ENCODE data around the gene MAGOH.

The MAGOH gene

DNA sequence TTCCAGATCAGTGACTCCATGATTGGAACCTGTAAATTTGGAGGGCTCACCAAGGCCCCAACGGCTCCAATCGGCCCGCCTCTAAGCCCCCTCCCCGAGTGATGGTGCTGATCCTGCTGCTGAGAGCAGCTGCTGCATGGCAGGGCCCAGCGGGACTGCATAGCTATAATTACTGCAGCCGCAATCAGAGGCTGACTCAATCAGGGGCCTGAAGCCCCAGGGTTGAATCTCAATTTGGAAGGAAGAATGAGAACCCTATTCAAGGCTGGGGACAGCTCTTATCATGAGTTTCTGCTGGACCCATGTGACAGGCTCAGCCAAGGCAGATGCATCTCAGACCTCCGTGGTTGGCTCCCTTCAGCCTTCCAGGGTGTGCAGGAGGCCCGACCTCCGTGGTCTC lies 42.8 kb upstream of the MAGOH start:
- DNase-seq (ENCODE audit: low read depth), result no peak
- TF ChIP-seq, protein P1, sequence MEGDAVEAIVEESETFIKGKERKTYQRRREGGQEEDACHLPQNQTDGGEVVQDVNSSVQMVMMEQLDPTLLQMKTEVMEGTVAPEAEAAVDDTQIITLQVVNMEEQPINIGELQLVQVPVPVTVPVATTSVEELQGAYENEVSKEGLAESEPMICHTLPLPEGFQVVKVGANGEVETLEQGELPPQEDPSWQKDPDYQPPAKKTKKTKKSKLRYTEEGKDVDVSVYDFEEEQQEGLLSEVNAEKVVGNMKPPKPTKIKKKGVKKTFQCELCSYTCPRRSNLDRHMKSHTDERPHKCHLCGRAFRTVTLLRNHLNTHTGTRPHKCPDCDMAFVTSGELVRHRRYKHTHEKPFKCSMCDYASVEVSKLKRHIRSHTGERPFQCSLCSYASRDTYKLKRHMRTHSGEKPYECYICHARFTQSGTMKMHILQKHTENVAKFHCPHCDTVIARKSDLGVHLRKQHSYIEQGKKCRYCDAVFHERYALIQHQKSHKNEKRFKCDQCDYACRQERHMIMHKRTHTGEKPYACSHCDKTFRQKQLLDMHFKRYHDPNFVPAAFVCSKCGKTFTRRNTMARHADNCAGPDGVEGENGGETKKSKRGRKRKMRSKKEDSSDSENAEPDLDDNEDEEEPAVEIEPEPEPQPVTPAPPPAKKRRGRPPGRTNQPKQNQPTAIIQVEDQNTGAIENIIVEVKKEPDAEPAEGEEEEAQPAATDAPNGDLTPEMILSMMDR (IDR thresholded peaks at IDR 0.05; ENCODE audit: low read depth, low read length, missing control alignments), result no peak
- no peak overlapping the region for H3K4me3 ChIP-seq (ENCODE audit: low read depth, low read length)
- in situ Hi-C loops (cut with HindIII; ENCODE audit: low sequenced_read_pairs), result no loop called here

DNA sequence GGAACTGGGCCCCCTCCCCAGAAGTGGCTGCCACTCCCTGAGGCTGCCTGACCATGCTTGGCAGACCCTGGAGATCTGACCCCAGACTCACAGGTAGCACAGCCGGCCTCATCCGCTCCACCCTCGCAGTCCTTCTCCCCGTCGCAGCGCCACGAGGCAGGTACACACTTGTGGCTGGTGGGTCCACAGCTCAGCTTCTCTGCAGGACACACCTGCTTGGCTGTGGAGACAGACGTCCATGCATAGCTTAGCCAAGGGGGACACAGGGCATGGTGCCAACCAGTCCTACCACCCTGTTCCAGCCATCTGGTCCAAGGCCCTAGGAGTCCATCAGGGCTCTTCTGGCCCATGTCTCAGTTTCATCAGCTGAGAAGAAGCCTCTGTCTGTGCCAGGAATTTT lies 42.2 kb upstream of the MAGOH start:
- H3K4me3 ChIP-seq (ENCODE audit: low read depth, low read length), result no peak overlapping the region
- in situ Hi-C loops (cut with HindIII; ENCODE audit: low sequenced_read_pairs), result no loop called here
- DNase-seq (ENCODE audit: low read depth), result no peak
- TF ChIP-seq, protein P1 (IDR thresholded peaks at IDR 0.05; ENCODE audit: low read depth, low read length, missing control alignments), result no peak

DNA sequence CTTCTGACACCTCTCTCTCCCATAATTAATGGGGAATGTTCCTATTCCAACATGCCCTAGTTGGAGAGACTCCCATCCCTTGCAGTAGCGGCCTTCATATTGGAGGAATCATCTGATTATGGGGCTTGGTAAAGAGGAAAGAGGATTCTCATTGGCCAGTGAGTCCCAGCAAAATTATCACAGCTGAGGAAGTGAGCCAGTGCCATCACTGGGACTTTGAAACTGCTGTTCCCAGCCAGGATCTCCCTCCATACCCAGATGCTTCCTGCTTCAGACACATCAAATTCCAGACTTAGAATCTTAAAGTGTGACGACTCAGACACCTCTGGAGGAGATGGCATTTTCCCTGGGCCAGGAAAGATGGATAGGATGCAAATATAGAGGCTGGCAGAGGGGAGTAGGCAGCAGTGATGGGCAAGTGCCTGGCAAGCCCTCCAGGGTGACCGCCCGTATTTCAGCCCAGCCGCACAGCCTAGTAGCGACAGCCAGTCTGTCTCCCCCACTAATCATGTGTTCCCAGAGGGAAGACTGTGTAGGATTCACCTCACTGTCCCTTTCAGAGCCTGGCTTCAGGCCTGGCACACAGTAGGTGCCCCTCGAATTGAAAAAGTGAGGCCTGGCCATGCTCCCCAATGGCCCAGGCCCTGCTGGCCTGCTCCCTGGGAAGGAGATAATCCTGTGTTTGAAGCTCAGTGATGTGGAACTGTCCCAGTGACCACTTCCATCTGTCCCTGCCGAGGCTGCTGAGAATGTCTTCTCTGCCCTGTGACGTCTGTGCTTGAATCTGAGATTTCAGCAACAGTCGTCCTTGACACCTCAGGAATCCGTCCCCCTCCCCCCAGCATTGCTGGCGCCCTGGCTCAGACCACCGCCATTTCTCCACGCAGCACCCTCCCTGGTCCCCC lies 41.2 kb upstream of the MAGOH start:
- H3K4me3 ChIP-seq (ENCODE audit: low read depth, low read length), result no peak overlapping the region
- TF ChIP-seq, protein P1 (IDR thresholded peaks at IDR 0.05; ENCODE audit: low read depth, low read length, missing control alignments), result no peak
- in situ Hi-C loops (cut with HindIII; ENCODE audit: low sequenced_read_pairs), result no loop called here
- no peak for DNase-seq (ENCODE audit: low read depth)

DNA sequence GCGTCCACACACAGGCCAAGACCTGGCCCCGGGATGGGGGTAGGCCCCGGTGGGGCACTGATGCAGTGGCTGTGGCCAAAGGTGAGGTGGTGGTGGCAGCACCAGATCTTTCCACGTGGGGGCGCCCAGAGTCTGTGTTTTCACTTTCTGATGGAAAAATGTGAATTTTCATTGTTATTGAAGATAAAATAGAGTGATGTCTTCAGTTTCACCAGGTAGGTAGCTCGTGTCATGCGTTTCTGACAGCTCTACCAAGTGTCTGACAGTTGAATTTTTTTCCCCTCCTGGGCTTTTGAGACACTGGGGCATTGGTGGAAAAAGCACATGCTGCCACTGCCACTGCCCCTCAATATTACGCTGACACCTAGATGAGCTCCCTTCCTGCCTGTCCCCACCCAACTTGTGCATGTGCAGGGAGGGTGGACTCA lies 40.0 kb upstream of the MAGOH start:
- in situ Hi-C loops (cut with HindIII; ENCODE audit: low sequenced_read_pairs), result no loop called here
- no peak for DNase-seq (ENCODE audit: low read depth)
- TF ChIP-seq, protein P1 (IDR thresholded peaks at IDR 0.05; ENCODE audit: low read depth, low read length, missing control alignments), result peak; percentile 79
- no peak overlapping the region for H3K4me3 ChIP-seq (ENCODE audit: low read depth, low read length)

DNA sequence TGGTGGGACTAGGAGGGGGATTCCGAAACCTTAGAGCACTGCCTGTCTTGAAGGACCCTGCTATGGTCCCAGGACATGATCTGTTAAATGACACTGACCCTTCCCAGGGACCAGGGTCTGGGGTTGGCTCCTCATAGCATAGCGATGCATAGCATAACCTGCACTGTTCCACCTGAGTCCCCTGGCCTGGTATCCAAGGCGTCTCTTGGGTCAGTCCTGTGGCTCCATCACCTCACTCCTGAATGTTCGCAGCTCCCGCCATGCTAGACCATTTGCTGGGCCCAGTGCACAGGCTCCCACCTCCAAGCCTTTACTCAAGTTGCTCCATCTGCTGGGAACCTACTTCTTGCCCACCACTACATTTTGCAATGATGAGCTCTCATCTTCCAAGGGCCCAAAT lies 39.0 kb upstream of the MAGOH start:
- no peak overlapping the region for H3K4me3 ChIP-seq (ENCODE audit: low read depth, low read length)
- no peak for DNase-seq (ENCODE audit: low read depth)
- TF ChIP-seq, protein P1 (IDR thresholded peaks at IDR 0.05; ENCODE audit: low read depth, low read length, missing control alignments), result no peak
- in situ Hi-C loops (cut with HindIII; ENCODE audit: low sequenced_read_pairs), result no loop called here

DNA sequence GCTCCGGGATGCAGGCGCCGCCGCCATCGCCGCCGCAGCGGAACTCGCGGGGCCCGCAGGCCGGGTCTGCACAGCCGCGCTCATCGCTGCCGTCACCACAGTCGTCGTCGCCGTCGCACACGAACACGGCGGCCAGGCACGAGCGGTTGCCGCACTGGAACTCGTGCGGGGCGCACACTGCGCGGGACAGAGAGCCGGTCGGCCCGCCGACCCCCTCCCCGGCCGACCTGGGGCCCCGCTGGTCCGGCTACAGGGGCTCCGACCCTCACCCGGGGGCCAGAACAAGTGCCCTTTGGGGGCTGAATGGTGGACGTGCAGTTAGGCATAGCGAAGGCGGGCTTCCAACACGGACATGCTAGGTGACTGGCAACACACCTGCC lies 38.6 kb upstream of the MAGOH start:
- no peak overlapping the region for H3K4me3 ChIP-seq (ENCODE audit: low read depth, low read length)
- no peak for DNase-seq (ENCODE audit: low read depth)
- in situ Hi-C loops (cut with HindIII; ENCODE audit: low sequenced_read_pairs), result no loop called here
- TF ChIP-seq, protein P1 (IDR thresholded peaks at IDR 0.05; ENCODE audit: low read depth, low read length, missing control alignments), result no peak
